Brain microvascular endothelial cell (primary cell): ENCODE measurements around the gene IGFBP4.
A peak's percentile ranks its signal among the peaks of the same experiment; 100 is the strongest.
"Not testable (repeated sequence)": the region's sequence is repeated elsewhere in the genome, so short reads cannot be mapped to it uniquely, and the experiment has no call there.

ENCODE experiments used
- DNase-seq: peaks from one replicate; pipeline ENCODE4 v3.0.0-alpha.2; 2020
- H3K27ac ChIP-seq: fragments of 250-450 bp; sonication (Bioruptor Pico); 2 replicates; pipeline ENCODE4 v1.5.1; 2020; ENCODE audit warnings: mild to moderate bottlenecking, moderate library complexity
- H3K27me3 ChIP-seq: fragments of 250-450 bp; sonication (Bioruptor Pico); replicated peaks from 2 replicates; pipeline ENCODE4 v1.5.1; 2020; ENCODE audit warnings: mild to moderate bottlenecking
- H3K36me3 ChIP-seq: fragments of 250-450 bp; sonication (Bioruptor Pico); replicated peaks from 2 replicates; pipeline ENCODE4 v1.5.1; 2020; ENCODE audit warnings: mild to moderate bottlenecking
- H3K4me3 ChIP-seq: 2 replicates; pipeline ENCODE4 v1.5.1; 2011; ENCODE audit warnings: low read depth, mild to moderate bottlenecking, control low read depth, low read length, moderate library complexity
- CTCF ChIP-seq: IDR thresholded peaks from 2 replicates; pipeline ENCODE4 v1.5.1; 2011; ENCODE audit warnings: low read depth, mild to moderate bottlenecking, moderate library complexity, low read length, control low read depth, inconsistent platforms; ENCODE audit errors: missing control alignments
- in situ Hi-C: cut with HindIII; loops from 2 replicates; pipeline ENCODE4 v1.10.0; 2017; ENCODE audit warnings: low sequenced_read_pairs, low pct_ligation_motif_present

IGFBP4 gene

GRCh38 chr17:40443196-40443987, at the start of gene IGFBP4:
Gene IGFBP4 (plus strand): TSS chr17:40443450. CDS start chr17:40443736, 286 bp downstream.
- Histone ChIP-seq H3K27me3 (no peaks in the 10 kb centered on the region), H3K4me3 (peak within 1 kb of the TSS; percentile 92), H3K27ac (peak within 1 kb of the TSS; percentile 76), H3K36me3 (peaks cover 32% of the 10 kb centered on the region)
- in situ Hi-C loops = no loop called here
- peak; percentile 41 for TF ChIP-seq CTCF
- DNase-seq = no peak

GRCh38 chr17:40399185-40399584, 44.1 kb upstream of the IGFBP4 start:
- in situ Hi-C loops = no loop called here

GRCh38 chr17:40402668-40403067, 40.6 kb upstream of the IGFBP4 start:
- H3K27ac ChIP-seq = no peak overlapping the region
- no peak for TF ChIP-seq CTCF
- DNase-seq = no peak
- no peaks in the 10 kb centered on the region for H3K27me3 ChIP-seq
- H3K4me3 ChIP-seq = no peak overlapping the region
- H3K36me3 ChIP-seq = peaks cover 8% of the 10 kb centered on the region
- in situ Hi-C loops = loop anchor here (25.0 kb wide), 1 partner anchor 135 kb away; no protein-coding TSS in a partner anchor

More at GRCh38 chr17:40399185-40399584, 44.1 kb upstream of the IGFBP4 start:
- peak; percentile 43 for TF ChIP-seq CTCF
- Histone ChIP-seq H3K27ac (no peak overlapping the region), H3K27me3 (no peaks in the 10 kb centered on the region), H3K4me3 (no peak overlapping the region), H3K36me3 (peaks cover 10% of the 10 kb centered on the region)
- peak; percentile 12 for DNase-seq

GRCh38 chr17:40404003-40404402, 39.2 kb upstream of the IGFBP4 start:
- no peak for TF ChIP-seq CTCF
- Histone ChIP-seq H3K27me3 (no peaks in the 10 kb centered on the region), H3K27ac (no peak overlapping the region), H3K4me3 (no peak overlapping the region), H3K36me3 (peaks cover 8% of the 10 kb centered on the region)
- in situ Hi-C loops = loop anchor here (25.0 kb wide), 1 partner anchor 133 kb away; no protein-coding TSS in a partner anchor
- no peak for DNase-seq

- Histone ChIP-seq H3K4me3 (no peak overlapping the region), H3K27ac (no peak overlapping the region), H3K27me3 (no peaks in the 10 kb centered on the region), H3K36me3 (peaks cover 5% of the 10 kb centered on the region)
- DNase-seq = no peak
- in situ Hi-C loops = loop anchor here (25.0 kb wide), 1 partner anchor 130 kb away; no protein-coding TSS in a partner anchor
- TF ChIP-seq CTCF = no peak
Measured at GRCh38 chr17:40407460-40407859, 35.8 kb upstream of the IGFBP4 start.

- H3K4me3 ChIP-seq, H3K36me3 ChIP-seq, DNase-seq, H3K27me3 ChIP-seq, H3K27ac ChIP-seq: not testable (repeated sequence)
- in situ Hi-C loops = loop anchor here (25.0 kb wide), 1 partner anchor 128 kb away; no protein-coding TSS in a partner anchor
Measured at GRCh38 chr17:40409540-40409939, 33.7 kb upstream of the IGFBP4 start.
